H1 (cell line): ENCODE measurements around the gene NDUFAF7. TPM values are rescaled to one million over a fixed set of nuclear protein-coding genes. Genes with fewer than 3 reads are reported as not detected.

ENCODE experiments used
- BCL11A ChIP-seq, 2 experiments: IDR thresholded peaks; one replicate each; pipeline ENCODE4 v1.6.1; 2011; ENCODE audit warnings: low read depth in 2 of 2, low read length in 2 of 2, mild to moderate bottlenecking in 2 of 2
- CHD1 ChIP-seq: IDR thresholded peaks from 2 replicates; pipeline ENCODE4 v1.6.1; 2012; ENCODE audit warnings: low read depth, low read length, improper control_type of control experiment
- FOSL1 ChIP-seq: IDR thresholded peaks from 2 replicates; pipeline ENCODE4 v1.6.1; 2011; ENCODE audit warnings: mild to moderate bottlenecking, low read depth, low read length, moderate library complexity; ENCODE audit not compliant: insufficient read depth
- RXRA ChIP-seq: IDR thresholded peaks from 2 replicates; pipeline ENCODE4 v1.6.1; 2011; ENCODE audit warnings: low read depth, mild to moderate bottlenecking, low read length, moderate library complexity; ENCODE audit not compliant: insufficient read depth
- SUZ12 ChIP-seq: fragments of 200-600 bp; sonication (generic); IDR thresholded peaks from 2 replicates; pipeline ENCODE4 v1.6.1; 2012; ENCODE audit warnings: mild to moderate bottlenecking, inconsistent platforms, low read length, moderate library complexity, mixed read lengths
- polyA plus RNA-seq, 7 experiments: library from polyadenylated mRNA; depleted of rRNA in 3 of 7; stranded (reverse) in 5 of 7; unstranded in 2 of 7; fragments of >200 nt in 5 of 7; fragments of 200-250 nt in 2 of 7; gene quantifications; 1 replicate in 5 of 7; 2 replicates in 1 of 7; 4 replicates in 1 of 7; pipeline versions ENCODE4 v1.2.1 to v1.2.3, GENCODE V29; 2011 to 2013; ENCODE audit warnings: missing spikeins in 2 of 7, mixed read lengths in 2 of 7
- total RNA-seq: library from RNA; stranded (reverse); fragmentation: NEBNext Ultra II Directional; extraction: Animal tissue kit (Norgen Biotek cat#: 25700); gene quantifications from 2 replicates; pipeline ENCODE4 v1.2.1, GENCODE V29; 2021

The NDUFAF7 gene
- total and polyA plus RNA-seq, 2 of the 8 experiments (the other 6 are each of a cell fraction or from before 2014, with no cell fraction given) = 50.2 to 56.0 TPM

- TF ChIP-seq BCL11A (IDR thresholded peaks at IDR 0.05; ENCODE audit: low read depth in 2 of 2, low read length in 2 of 2) (no peak), FOSL1 (no peak), RXRA (no peak), CHD1 (no peak), SUZ12 (no peak)
Observed at GRCh38 chr2:37246205-37246604, 14.7 kb downstream of the NDUFAF7 start (continued).
